Activated CD8-positive, alpha-beta memory T cell treated with anti-CD3 and anti-CD28 coated beads for 24 hours (primary cell): ENCODE measurements around the gene AAK1.

ENCODE experiments used
- DNase-seq: peaks from one replicate; pipeline ENCODE4 v3.0.0-alpha.2; 2020

The AAK1 gene

DNA sequence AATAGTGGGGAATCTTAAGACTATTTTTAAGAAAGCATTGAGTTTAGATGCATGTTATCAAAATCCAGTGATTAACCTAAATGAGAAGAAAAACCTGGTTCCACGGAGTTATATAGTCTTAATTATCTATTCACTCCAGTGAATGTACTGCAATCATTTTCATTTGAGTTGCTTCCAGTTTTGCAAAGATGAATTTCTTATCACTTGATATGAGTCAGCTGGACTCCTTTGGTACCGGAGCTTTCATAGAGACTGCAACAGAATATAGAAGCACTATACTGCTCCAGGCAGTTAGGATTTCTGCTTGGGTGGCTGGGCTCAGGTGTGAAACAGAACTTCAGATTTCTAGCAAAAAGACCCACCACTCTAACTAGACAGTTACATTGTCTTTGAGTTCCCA lies 114.1 kb downstream of the AAK1 start:
- DNase-seq, result no peak

- DNase-seq, result no peak
Observed at GRCh38 chr2:69525261-69525660, 118.3 kb downstream of the AAK1 start.

GRCh38 chr2:69524799-69525198 lies 118.7 kb downstream of the AAK1 start:
- DNase-seq, result no peak

DNA sequence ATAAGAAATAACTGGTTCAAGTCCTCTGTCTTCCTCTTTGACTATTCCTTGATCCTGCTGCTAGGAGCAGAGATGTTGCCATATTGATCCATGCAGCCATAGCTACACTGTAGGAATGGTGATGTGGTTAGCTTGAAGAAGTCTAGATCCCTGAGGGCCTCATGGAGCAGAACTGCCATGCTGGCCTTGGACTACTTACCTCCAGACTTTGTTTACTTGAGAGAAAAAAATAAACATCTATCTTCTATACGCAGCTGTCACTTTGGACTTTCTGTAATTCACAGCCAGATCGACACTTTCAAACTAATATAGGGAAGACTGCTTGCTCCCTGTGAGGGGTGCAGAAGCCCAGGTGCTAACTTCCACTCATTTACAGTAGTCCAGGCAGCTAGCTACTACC lies 121.8 kb downstream of the AAK1 start:
- DNase-seq, result no peak

DNA sequence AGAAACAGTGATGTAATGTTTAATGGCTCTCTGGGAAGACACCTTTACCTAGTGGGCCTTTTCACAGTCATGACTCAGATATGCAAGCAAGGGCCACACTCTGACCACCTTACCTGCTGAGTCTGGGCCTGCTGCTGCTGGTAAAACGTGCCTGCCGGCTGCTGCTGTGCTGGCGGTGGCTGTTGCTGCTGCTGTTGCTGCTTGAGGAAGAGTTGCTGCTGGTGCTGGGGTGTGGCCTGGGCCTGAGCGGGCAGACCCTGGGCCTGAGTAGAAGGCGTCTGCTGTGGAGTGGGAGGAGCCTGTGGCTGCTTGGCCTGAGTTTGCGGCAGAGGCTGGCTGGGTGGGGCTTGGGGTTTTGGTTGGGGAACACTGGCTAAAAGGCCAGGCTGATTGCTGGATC lies 124.7 kb downstream of the AAK1 start:
- no peak for DNase-seq

DNA sequence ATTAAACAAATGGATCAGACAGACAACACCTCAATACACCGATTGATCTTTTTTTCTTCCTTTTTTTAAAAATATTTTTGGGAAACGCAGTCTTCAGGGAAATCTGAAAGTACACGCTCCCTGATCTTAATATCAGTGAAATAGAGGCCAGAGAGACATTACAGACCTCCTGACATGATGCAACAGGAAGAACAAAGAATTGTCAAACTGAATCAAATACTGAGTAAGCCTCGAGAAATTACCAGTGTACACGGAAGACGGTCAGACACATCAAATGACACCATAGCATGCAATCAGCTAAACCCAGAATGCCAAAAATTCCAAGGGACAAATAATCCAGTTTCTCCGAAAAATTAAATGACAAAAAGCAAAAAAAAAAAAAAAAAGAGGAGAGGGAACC lies 126.1 kb downstream of the AAK1 start:
- no peak for DNase-seq

DNA sequence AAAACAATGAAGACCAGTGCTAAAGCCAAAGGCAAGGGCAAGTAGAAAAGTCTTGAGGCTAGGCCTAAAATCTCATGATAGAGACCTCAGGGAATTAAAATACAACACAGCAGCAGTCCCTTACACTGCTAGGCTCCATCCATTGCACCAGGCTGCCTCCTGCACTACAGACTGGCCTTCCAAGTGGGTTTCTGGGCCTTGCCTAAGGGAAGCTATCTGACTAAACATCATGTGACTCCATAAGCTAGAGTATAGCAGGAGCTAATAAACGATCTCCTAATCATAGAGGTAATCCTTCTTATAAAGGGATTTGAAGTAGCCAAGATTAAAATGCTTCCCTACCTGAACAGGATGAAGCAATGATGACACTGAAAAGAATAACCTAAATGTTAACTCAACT lies 128.7 kb downstream of the AAK1 start:
- no peak for DNase-seq

DNA sequence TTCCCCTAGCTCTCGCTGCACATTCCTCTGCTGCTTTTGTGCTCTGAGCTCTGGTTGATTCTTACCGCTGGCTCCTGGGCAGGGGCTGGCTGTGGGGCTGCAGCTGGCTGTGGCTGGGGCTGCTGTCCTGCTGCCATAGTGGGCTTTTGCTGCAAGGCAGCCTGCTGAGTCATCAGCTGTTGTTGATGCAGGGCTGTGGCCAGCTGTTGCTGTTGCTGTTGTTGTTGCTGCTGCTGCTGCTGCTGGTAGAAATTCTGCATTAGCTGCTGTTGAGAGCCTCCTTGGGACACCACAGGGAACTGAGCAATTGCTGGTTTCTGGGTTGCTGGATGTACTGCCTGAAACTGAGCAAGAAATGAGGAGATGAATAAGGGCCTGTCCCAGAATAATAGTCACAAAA lies 129.1 kb downstream of the AAK1 start:
- no peak for DNase-seq

- no peak for DNase-seq
Observed at GRCh38 chr2:69512446-69512845, 131.1 kb downstream of the AAK1 start.

DNA sequence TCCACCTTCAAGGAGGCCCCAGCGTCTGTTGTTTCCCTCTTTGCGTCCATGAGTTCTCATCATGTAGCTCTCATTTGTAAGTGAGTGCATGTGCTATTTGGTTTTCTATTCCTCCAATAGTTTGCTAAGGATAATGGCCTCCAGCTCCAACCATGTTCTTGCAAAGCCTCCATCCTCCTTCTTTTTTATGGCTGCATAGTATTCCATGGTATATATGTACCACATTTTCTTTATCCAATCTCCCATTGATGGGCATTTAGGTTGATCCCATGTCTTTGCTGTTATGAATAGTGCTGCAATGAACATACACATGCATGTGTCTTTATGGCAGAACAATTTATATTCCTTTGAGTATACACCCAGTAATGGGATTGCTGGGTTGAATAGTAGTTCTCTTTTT lies 133.3 kb downstream of the AAK1 start:
- no peak for DNase-seq

DNA sequence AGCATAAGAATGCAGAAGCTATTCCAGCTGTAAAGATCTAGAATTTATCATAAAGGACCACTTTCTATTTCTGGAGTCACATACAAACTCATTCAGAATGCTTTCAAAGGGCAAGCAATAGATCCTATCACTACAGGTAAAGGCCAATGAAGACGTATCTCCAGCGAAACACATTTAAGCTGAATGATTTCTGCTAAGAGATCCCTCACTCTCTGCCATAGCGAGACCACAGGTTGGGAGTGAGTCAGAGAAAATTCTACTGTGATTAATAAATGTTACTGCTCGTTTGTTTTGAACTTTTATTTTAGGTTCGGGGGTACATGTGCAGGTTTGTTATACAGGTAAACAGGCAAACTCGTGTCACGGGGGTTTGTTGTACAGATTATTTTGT lies 133.8 kb downstream of the AAK1 start:
- no peak for DNase-seq

DNA sequence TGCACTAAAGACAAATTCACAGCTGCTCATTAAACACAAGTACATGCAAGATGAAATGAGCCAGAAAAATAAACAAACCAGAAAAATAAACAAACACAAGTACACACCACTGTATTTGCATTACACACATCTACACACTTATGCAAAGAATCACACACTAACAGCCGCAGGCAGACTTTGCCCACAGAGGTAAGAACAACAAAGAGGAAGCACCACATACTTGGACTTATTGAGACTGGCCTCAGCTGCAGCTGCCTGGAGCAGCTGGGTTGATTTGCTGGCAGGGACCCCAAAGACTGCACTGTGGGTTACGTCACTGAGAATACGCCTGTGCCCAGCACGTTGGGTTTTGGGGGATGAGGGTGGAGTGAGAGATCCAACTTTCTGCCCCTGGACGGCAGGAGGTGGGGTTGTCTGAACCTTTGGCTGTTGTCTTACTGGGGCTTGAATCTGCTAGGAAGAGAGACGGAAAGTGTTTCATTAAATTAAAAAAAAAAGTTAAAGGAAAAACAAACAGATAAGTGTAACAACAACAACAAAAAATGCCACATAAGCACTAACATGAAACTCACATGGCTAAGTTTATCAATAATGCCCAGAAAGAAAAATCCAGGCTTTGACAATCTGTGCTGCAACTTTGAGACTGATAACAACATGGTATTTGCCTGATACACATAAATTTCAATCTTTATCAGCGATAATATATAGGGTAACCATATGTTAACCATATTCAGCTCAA lies 134.4 kb downstream of the AAK1 start:
- no peak for DNase-seq

- DNase-seq, result no peak
Observed at GRCh38 chr2:69505710-69506109, 137.8 kb downstream of the AAK1 start.

DNA sequence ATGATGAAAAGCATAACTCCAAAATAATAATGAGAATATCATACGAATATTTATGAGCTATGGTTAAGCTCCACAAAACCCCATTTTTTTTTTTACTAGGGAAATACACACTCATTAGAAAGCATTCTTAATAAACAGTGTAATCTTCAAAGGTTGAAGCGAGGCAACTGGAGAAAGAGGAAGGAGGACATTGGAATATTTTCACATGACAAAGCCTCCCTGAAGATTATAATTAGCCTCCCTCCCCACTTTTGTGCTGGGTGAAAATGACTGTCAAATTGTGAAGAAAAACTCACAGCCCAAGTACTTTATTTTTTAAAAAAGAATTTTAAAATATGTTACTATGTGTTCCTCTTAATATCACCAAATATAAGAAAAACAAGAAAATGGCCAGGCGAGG lies 142.2 kb downstream of the AAK1 start:
- no peak for DNase-seq

- DNase-seq, result no peak
Observed at GRCh38 chr2:69499966-69500365, 143.6 kb downstream of the AAK1 start.

GRCh38 chr2:69499242-69499641 lies 144.3 kb downstream of the AAK1 start:
- no peak for DNase-seq

DNA sequence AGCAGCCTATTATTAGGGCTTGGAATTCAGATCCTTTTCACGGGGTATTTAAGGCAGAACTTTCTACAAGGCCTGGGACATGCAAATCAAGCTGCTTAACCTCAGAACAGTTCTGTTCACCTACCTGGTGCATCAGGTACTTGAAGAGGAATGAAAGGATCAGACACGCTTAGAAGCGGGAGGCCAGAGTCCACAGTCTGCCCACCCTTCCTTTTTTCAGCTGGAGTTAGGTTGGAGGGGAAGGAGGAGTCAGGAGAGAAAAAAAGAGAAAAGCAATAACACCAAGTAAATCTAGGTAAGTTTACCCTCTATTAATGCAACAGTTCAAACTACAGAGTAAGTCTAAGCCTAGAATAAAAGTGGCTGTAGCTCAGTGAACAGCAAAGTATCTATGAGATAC lies 147.7 kb downstream of the AAK1 start:
- DNase-seq, result no peak

DNA sequence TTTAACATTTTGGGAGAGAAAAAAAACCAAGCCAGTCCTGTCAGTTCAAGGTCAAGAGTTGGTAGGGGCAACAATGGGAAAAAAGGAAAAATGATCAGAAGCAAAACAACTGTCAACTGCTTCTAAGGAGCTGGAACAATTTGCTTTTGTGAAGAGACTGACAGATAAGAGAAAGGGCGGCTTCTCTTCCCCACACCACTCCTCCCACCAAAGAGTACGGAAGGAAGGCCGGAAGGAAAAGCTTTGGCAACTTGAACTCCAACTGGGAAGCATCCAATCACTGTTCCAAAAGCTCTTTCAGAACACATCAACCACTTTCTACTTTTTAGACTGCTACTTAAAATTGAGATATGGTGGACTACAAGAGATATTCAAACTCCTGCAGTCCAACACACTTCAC lies 148.5 kb downstream of the AAK1 start:
- DNase-seq, result no peak

- no peak for DNase-seq
Observed at GRCh38 chr2:69494126-69494525, 149.4 kb downstream of the AAK1 start.

DNA sequence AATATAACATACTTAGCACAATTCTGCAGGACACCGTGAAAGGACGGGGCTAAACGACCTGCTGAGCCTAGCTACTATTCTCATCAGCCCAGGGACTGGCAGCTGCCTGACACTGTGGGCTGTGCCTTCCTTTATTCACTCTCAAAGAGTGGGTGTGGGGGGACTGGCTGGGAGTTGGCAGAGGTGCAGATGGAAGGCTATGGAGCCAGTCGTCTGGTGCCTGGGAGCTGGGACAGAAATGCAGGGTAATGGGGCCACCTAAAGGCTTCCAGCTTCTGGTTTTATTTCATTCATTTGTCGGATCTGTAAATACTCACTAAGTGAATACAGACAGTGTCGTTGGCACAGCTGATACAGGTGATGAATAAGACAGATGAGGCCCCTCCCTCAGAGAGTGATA lies 150.3 kb downstream of the AAK1 start:
- no peak for DNase-seq

DNA sequence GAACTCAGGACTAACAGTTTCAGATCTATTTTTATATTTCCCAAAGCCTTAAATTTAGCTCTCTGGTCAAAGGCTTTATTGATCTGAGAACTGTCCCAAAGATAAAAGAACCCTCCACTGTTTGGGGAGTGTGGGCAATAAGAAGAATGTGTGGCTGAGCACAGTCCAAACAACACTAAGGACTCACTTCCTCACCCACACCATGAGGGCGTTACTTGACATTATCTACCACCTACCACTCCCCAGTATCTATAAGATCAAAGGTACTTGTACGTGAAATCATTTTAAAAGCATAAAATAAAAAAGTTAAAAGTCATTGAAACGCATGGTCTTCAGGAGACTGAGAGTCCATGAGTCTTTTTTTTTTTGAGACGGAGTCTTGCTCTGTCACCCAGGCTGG lies 151.7 kb downstream of the AAK1 start:
- DNase-seq, result no peak

GRCh38 chr2:69490486-69490885 lies 153.1 kb downstream of the AAK1 start:
- no peak for DNase-seq

DNA sequence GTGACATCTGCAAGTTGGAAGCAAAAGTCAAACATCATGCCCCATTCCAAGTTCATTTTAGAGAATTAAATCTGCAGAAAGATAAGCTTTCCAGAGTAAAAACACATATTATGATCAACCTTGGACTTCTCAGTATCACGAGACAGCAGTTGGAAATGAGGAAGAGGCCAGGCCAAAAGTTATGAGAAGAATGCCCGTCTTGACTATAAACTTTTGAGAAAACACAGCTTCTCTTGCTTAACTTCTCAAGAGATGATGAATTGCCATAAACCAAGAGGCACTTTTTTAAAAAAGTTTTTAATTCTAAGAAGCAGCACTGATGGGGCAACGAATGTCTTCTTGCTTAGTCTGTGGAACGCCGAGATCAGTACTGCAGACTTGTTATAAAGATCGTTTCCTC lies 153.7 kb downstream of the AAK1 start:
- DNase-seq, result no peak

DNA sequence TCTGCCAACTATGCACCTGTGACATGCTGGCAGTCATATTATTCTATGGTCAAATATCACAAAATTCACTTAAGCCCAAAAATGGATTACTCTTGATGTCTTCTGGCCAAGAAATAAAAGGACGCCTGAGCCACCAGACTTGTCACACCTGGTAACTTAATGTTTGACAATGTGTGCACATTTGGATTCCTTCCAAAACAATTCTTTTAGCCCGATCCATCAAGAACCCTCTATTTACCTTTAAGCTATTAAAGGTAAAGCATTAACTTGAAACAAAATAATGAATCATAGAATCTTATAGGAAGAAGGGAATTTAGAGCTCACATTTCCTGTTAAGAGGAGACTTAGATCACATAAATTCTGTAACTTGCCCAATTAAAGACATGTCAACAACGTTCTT lies 159.8 kb downstream of the AAK1 start:
- DNase-seq, result no peak

GRCh38 chr2:69483024-69483423 lies 160.5 kb downstream of the AAK1 start:
- no peak for DNase-seq

GRCh38 chr2:69482471-69482870 lies 161.1 kb downstream of the AAK1 start:
- DNase-seq, result no peak
